ENCODE results near the gene ATE1.

ATE1 gene

DNA sequence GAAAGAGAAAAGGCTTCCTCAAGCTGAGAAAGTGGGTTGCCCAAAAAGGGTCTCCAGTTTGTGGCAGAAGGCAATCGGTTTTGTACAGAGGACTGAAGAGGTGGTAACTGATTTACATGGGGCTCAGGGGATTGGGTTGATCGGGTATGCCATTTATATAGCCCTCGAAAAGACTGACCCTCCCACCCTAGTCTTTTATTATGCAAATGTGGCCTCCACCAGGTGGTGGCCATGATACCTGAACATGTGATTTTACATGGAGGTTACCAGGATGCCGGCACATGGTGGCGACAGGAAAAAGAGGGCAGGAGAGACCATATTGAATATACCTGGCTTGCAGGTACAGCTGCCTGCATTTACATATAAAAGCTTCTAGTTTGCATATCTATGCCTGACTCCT lies 36.7 kb downstream of the ATE1 start:
- TF ChIP-seq, protein P1, sequence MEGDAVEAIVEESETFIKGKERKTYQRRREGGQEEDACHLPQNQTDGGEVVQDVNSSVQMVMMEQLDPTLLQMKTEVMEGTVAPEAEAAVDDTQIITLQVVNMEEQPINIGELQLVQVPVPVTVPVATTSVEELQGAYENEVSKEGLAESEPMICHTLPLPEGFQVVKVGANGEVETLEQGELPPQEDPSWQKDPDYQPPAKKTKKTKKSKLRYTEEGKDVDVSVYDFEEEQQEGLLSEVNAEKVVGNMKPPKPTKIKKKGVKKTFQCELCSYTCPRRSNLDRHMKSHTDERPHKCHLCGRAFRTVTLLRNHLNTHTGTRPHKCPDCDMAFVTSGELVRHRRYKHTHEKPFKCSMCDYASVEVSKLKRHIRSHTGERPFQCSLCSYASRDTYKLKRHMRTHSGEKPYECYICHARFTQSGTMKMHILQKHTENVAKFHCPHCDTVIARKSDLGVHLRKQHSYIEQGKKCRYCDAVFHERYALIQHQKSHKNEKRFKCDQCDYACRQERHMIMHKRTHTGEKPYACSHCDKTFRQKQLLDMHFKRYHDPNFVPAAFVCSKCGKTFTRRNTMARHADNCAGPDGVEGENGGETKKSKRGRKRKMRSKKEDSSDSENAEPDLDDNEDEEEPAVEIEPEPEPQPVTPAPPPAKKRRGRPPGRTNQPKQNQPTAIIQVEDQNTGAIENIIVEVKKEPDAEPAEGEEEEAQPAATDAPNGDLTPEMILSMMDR (IDR thresholded peaks at IDR 0.05): no peak
- no peak overlapping the region for H3K4me3 ChIP-seq (ENCODE audit: low read depth in 1 of 2, low read length in 1 of 2)
- no peaks in the 10 kb centered on the region for H3K27me3 ChIP-seq
- H3K36me3 ChIP-seq: peaks cover 50% of the 10 kb centered on the region
- no peaks in the 10 kb centered on the region for H3K4me1 ChIP-seq (ENCODE audit: control insufficient read depth in 1 of 2, insufficient read depth in 1 of 2, low read depth in 1 of 2, low read length in 1 of 2)
- H3K9me3 ChIP-seq: no peaks in the 10 kb centered on the region
- H3K27ac ChIP-seq: no peak overlapping the region

DNA sequence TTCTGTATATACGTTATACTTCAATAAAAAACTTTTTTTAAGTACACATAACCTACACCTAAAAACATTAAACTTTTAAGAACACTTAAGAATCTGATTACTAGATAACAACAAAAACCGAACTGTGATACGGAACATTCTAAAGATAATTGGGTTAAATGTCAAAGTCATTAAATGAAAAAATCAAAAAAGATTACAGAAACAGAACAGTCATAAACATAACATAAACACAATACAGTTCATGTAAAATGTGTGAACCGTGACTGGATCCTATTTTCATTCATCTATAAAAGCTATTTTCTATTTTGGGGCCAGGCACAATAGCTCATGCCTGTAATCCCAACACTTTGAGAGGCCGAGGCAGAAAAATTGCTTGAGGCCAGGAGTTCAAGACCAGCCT lies 38.6 kb downstream of the ATE1 start:
- no peak overlapping the region for H3K4me3 ChIP-seq (ENCODE audit: low read depth in 1 of 2, low read length in 1 of 2)
- H3K4me1 ChIP-seq (ENCODE audit: control insufficient read depth in 1 of 2, insufficient read depth in 1 of 2, low read depth in 1 of 2, low read length in 1 of 2): no peaks in the 10 kb centered on the region
- H3K36me3 ChIP-seq: peaks cover 40% of the 10 kb centered on the region
- TF ChIP-seq, protein P1 (IDR thresholded peaks at IDR 0.05): no peak
- no peaks in the 10 kb centered on the region for H3K27me3 ChIP-seq
- no peaks in the 10 kb centered on the region for H3K9me3 ChIP-seq
- H3K27ac ChIP-seq: no peak overlapping the region

GRCh38 chr10:121886997-121887622 lies 40.7 kb downstream of the ATE1 start:
- no peak overlapping the region for H3K27ac ChIP-seq
- H3K4me3 ChIP-seq (ENCODE audit: low read depth in 1 of 2, low read length in 1 of 2): no peak overlapping the region
- H3K36me3 ChIP-seq: peaks cover 33% of the 10 kb centered on the region
- no peaks in the 10 kb centered on the region for H3K9me3 ChIP-seq
- no peaks in the 10 kb centered on the region for H3K4me1 ChIP-seq (ENCODE audit: control insufficient read depth in 1 of 2, insufficient read depth in 1 of 2, low read depth in 1 of 2, low read length in 1 of 2)
- TF ChIP-seq, protein P1 (IDR thresholded peaks at IDR 0.05): no peak
- H3K27me3 ChIP-seq: no peaks in the 10 kb centered on the region

- TF ChIP-seq, protein P1 (IDR thresholded peaks at IDR 0.05): no peak
- Histone ChIP-seq H3K36me3 (peaks cover 30% of the 10 kb centered on the region), H3K27me3 (no peaks in the 10 kb centered on the region), H3K4me3 (ENCODE audit: low read depth in 1 of 2, low read length in 1 of 2) (no peak overlapping the region), H3K9me3 (no peaks in the 10 kb centered on the region), H3K4me1 (ENCODE audit: control insufficient read depth in 1 of 2, insufficient read depth in 1 of 2, low read depth in 1 of 2, low read length in 1 of 2) (no peaks in the 10 kb centered on the region), H3K27ac (no peak overlapping the region)
Observed at GRCh38 chr10:121886181-121886580, 41.6 kb downstream of the ATE1 start.

- H3K4me3 ChIP-seq (ENCODE audit: low read depth in 1 of 2, low read length in 1 of 2): no peak overlapping the region
- peak overlapping the region; percentile 1 for H3K27ac ChIP-seq
- no peaks in the 10 kb centered on the region for H3K27me3 ChIP-seq
- no peaks in the 10 kb centered on the region for H3K9me3 ChIP-seq
- no peaks in the 10 kb centered on the region for H3K4me1 ChIP-seq (ENCODE audit: control insufficient read depth in 1 of 2, insufficient read depth in 1 of 2, low read depth in 1 of 2, low read length in 1 of 2)
- peaks cover 22% of the 10 kb centered on the region for H3K36me3 ChIP-seq
- TF ChIP-seq, protein P1 (IDR thresholded peaks at IDR 0.05): no peak
Observed at GRCh38 chr10:121880895-121881294, 46.9 kb downstream of the ATE1 start.
